ENCODE results near the gene FHIP1B. TPM values are rescaled to one million over a fixed set of nuclear protein-coding genes. Genes with fewer than 3 reads are reported as not detected.
A peak's percentile ranks its signal among the peaks of the same experiment; 100 is the strongest.
"Not testable (repeated sequence)": the region's sequence is repeated elsewhere in the genome, so short reads cannot be mapped to it uniquely, and the experiment has no call there.

FHIP1B gene
- 100 to 1,000 TPM in 1 of 3 donors, 10 to 100 TPM in 2; 78.0 to 195 (median 92.1) TPM for total RNA-seq
- long read RNA-seq, donor 1, transcript FAM160A2-204 (3 exons, 1,309 nt): major isoform, 8 of 41 reads
- long read RNA-seq, donor 1, partial matches to known transcripts: 14 of 41 reads
- long read RNA-seq, donor 1, other reads (novel, unspliced or antisense): 11 of 41 reads
- long read RNA-seq, donor 2, partial matches to known transcripts: 3 of 17 reads
- long read RNA-seq, donor 2, other reads (novel, unspliced or antisense): 11 of 17 reads

GRCh38 chr11:6234387-6235107 is at the start of gene FHIP1B:
FHIP1B (minus strand) TSS chr11:6234636; CDS start chr11:6224516, 10,120 bp downstream.
- intact Hi-C loops (cut with DNase I, micrococcal nuclease): no loop called here
- TF ChIP-seq CTCF (IDR thresholded peaks at IDR 0.05): no peak

GRCh38 chr11:6283453-6284023 is 49.1 kb upstream of the FHIP1B start:
- H3K9me3 ChIP-seq: no peaks in the 10 kb centered on the region
- H3K4me3 ChIP-seq: no peak overlapping the region
- H3K36me3 ChIP-seq (ENCODE audit: low read depth): no peaks in the 10 kb centered on the region
- H3K4me1 ChIP-seq (ENCODE audit: low read depth): no peaks in the 10 kb centered on the region
- intact Hi-C loops (cut with DNase I, micrococcal nuclease): no loop called here
- TF ChIP-seq CTCF (IDR thresholded peaks at IDR 0.05): no peak
- DNase-seq (no peak), ATAC-seq (no peak)

More at GRCh38 chr11:6234387-6235107, at the start of gene FHIP1B:
- H3K4me1 ChIP-seq (ENCODE audit: low read depth): peaks cover 25% of the 10 kb centered on the region
- H3K36me3 ChIP-seq (ENCODE audit: low read depth): peaks cover 4% of the 10 kb centered on the region
- H3K9me3 ChIP-seq: no peaks in the 10 kb centered on the region
- H3K4me3 ChIP-seq: peak within 1 kb of the TSS; percentile 54
- ATAC-seq (peak; percentile 93), DNase-seq (peak; percentile 99 to 100 (median 99))

- DNase-seq; ATAC-seq; H3K36me3 ChIP-seq (ENCODE audit: low read depth); intact Hi-C loops (cut with DNase I, micrococcal nuclease); H3K4me1 ChIP-seq (ENCODE audit: low read depth); H3K9me3 ChIP-seq; H3K4me3 ChIP-seq: not testable (repeated sequence)
These were observed 46.4 kb upstream of the FHIP1B start for GRCh38 chr11:6280809-6281208.

DNA sequence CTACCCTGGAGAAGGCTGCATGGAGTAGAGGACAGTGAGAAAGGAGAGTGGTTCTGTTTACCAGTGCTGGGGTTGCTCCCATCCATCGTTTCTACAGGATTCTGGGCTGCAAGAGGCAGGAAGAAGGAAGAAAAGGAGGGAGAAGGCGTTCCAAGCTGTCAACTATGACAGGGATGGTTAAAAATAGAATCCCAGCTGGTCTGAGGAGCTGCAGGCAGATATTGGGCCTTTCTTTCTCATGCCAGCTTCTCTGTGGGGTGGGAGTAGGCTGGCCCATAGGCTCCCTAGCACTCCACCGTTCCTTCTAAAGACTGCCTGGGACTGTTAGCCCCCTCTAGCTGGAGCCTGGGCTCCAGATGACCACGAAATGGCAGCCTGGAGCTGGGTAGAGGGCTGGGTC is 38.8 kb upstream of the FHIP1B start:
- no peak for TF ChIP-seq CTCF (IDR thresholded peaks at IDR 0.05)
- Histone ChIP-seq H3K36me3 (ENCODE audit: low read depth) (no peaks in the 10 kb centered on the region), H3K4me3 (no peak overlapping the region), H3K9me3 (no peaks in the 10 kb centered on the region), H3K4me1 (ENCODE audit: low read depth) (no peaks in the 10 kb centered on the region)
- intact Hi-C loops (cut with DNase I, micrococcal nuclease): no loop called here
- DNase-seq: no peak
- no peak for ATAC-seq

DNA sequence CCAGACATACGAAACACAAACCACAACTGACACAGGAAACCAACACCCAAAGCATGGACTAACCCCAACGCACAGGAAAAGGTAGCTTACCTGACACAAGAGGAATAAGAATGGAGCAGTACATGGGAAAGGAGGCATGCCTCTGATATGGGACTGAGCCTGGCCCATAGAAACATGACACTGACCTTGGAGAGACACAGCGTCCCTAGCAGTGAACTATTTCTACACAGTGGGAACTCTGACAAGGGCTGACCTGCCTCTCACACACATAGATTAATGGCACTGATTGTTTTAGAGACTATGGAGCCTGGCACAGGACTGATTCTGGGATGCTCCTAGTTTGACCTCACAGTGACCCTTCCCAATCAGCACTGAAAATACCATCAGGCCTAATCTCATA is 37.2 kb upstream of the FHIP1B start:
- Histone ChIP-seq H3K4me1 (ENCODE audit: low read depth) (no peaks in the 10 kb centered on the region), H3K4me3 (no peak overlapping the region), H3K36me3 (ENCODE audit: low read depth) (no peaks in the 10 kb centered on the region), H3K9me3 (no peaks in the 10 kb centered on the region)
- DNase-seq: no peak
- ATAC-seq: no peak
- intact Hi-C loops (cut with DNase I, micrococcal nuclease): no loop called here
- no peak for TF ChIP-seq CTCF (IDR thresholded peaks at IDR 0.05)
